ENCODE data around the gene FAM53A. TPM values are rescaled to one million over a fixed set of nuclear protein-coding genes. Genes with fewer than 3 reads are reported as not detected.

FAM53A gene
- total and polyA plus RNA-seq, 2 of the 13 experiments (the other 11 are each of a cell fraction or from before 2014, with no cell fraction given), result 0.48 to 1.1 TPM

DNA sequence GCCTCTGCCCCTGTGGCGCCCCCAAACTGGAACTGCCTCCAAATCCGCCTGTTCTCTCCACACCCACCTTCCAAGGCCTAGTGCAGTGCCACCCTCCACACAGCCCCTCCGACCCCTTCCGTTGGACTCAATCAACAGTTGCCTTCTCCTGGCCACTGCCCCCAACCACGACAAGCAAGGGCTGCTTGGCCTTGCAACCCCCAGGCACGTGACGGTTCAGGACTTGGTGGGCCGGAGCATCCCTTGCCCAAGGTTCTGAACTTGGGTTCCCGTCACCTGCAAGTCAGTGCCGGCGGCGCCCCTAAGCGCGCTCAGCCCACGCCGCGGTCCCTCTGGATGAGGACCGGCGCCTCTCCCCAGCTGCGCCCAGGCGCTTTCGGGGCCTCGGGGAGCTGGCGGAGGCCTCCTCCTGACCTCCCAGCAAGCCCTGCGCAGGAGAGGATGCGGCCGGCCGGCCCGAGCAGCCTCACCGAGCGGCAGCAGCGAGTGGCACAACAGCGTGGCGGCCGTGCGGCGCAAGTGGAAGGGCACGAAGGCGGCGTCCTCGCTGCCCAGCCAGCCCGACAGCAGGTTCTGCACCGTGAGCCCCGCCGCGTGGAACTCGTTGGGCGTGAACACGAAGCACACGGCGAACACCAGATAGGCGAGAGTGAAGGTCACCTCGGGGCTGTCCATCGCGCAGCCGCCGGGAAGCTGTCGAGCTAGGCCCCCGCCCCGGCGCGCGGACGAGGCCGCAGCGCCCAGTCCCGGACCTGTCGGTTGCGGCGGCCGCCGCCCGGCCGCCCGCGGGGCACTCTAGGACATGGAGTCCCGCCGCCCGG, 36.3 kb upstream of the FAM53A start (continued):
- TF ChIP-seq, protein P1, sequence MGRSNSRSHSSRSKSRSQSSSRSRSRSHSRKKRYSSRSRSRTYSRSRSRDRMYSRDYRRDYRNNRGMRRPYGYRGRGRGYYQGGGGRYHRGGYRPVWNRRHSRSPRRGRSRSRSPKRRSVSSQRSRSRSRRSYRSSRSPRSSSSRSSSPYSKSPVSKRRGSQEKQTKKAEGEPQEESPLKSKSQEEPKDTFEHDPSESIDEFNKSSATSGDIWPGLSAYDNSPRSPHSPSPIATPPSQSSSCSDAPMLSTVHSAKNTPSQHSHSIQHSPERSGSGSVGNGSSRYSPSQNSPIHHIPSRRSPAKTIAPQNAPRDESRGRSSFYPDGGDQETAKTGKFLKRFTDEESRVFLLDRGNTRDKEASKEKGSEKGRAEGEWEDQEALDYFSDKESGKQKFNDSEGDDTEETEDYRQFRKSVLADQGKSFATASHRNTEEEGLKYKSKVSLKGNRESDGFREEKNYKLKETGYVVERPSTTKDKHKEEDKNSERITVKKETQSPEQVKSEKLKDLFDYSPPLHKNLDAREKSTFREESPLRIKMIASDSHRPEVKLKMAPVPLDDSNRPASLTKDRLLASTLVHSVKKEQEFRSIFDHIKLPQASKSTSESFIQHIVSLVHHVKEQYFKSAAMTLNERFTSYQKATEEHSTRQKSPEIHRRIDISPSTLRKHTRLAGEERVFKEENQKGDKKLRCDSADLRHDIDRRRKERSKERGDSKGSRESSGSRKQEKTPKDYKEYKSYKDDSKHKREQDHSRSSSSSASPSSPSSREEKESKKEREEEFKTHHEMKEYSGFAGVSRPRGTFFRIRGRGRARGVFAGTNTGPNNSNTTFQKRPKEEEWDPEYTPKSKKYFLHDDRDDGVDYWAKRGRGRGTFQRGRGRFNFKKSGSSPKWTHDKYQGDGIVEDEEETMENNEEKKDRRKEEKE (IDR thresholded peaks at IDR 0.05), result no peak
- TF ChIP-seq ZSCAN21 (CRISPR knock-in tag; IDR thresholded peaks at IDR 0.05; ENCODE audit: borderline replicate concordance) (peak; percentile 54; the same call in 1 of the 2 replicates), ZNF383 (CRISPR knock-in tag; IDR thresholded peaks at IDR 0.05; ENCODE audit: borderline replicate concordance) (no peak), MAFF (IDR thresholded peaks at IDR 0.05; ENCODE audit: low read depth, low read length) (no peak), MYNN (CRISPR knock-in tag; IDR thresholded peaks at IDR 0.05; ENCODE audit: low read depth) (no peak), NR2C2 (CRISPR knock-in tag; IDR thresholded peaks at IDR 0.05; ENCODE audit: borderline replicate concordance) (no peak), MYPOP (CRISPR knock-in tag; IDR thresholded peaks at IDR 0.05) (no peak), KDM3A (CRISPR knock-in tag; IDR thresholded peaks at IDR 0.05; ENCODE audit: low read depth) (0 out of 2 replicates have a peak, but pooled peaks have one; percentile 30), ZZZ3 (CRISPR knock-in tag; IDR thresholded peaks at IDR 0.05; ENCODE audit: borderline replicate concordance) (no peak; the same call in 1 of the 2 replicates), ZNF800 (CRISPR knock-in tag; IDR thresholded peaks at IDR 0.05) (peak; percentile 89), ZNF563 (CRISPR knock-in tag; IDR thresholded peaks at IDR 0.05) (peak; percentile 20), ZNF782 (CRISPR knock-in tag; IDR thresholded peaks at IDR 0.05; ENCODE audit: borderline replicate concordance) (peak; percentile 80; the same call in 1 of the 2 replicates), SRSF4 (IDR thresholded peaks at IDR 0.05; ENCODE audit: low read depth, low read length, poor library complexity, severe bottlenecking) (no peak)
- TF ChIP-seq, protein P2, sequence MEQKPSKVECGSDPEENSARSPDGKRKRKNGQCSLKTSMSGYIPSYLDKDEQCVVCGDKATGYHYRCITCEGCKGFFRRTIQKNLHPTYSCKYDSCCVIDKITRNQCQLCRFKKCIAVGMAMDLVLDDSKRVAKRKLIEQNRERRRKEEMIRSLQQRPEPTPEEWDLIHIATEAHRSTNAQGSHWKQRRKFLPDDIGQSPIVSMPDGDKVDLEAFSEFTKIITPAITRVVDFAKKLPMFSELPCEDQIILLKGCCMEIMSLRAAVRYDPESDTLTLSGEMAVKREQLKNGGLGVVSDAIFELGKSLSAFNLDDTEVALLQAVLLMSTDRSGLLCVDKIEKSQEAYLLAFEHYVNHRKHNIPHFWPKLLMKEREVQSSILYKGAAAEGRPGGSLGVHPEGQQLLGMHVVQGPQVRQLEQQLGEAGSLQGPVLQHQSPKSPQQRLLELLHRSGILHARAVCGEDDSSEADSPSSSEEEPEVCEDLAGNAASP (CRISPR knock-in tag; IDR thresholded peaks at IDR 0.05; ENCODE audit: borderline replicate concordance), result no peak
- TF ChIP-seq, protein P3, sequence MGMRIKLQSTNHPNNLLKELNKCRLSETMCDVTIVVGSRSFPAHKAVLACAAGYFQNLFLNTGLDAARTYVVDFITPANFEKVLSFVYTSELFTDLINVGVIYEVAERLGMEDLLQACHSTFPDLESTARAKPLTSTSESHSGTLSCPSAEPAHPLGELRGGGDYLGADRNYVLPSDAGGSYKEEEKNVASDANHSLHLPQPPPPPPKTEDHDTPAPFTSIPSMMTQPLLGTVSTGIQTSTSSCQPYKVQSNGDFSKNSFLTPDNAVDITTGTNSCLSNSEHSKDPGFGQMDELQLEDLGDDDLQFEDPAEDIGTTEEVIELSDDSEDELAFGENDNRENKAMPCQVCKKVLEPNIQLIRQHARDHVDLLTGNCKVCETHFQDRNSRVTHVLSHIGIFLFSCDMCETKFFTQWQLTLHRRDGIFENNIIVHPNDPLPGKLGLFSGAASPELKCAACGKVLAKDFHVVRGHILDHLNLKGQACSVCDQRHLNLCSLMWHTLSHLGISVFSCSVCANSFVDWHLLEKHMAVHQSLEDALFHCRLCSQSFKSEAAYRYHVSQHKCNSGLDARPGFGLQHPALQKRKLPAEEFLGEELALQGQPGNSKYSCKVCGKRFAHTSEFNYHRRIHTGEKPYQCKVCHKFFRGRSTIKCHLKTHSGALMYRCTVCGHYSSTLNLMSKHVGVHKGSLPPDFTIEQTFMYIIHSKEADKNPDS (CRISPR knock-in tag; IDR thresholded peaks at IDR 0.05), result no peak
- TF ChIP-seq, protein P4, sequence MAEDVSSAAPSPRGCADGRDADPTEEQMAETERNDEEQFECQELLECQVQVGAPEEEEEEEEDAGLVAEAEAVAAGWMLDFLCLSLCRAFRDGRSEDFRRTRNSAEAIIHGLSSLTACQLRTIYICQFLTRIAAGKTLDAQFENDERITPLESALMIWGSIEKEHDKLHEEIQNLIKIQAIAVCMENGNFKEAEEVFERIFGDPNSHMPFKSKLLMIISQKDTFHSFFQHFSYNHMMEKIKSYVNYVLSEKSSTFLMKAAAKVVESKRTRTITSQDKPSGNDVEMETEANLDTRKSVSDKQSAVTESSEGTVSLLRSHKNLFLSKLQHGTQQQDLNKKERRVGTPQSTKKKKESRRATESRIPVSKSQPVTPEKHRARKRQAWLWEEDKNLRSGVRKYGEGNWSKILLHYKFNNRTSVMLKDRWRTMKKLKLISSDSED (CRISPR knock-in tag; IDR thresholded peaks at IDR 0.05), result no peak

Measured in HepG2 (cell line).